Cardiac muscle cell (in vitro differentiated cells and primary cell): Measurements from ENCODE around the gene PRKG1. TPM values are rescaled to one million over a fixed set of nuclear protein-coding genes. Genes with fewer than 3 reads are reported as not detected.

Source experiments
- DNase-seq, 2 donors: peaks; one replicate each; pipeline versions ENCODE4 v3.0.0 to v3.0.0-alpha.2; 2010 to 2017; ENCODE audit warnings: low read depth in 1 of 2, low spot score in 1 of 2
- H3K27ac ChIP-seq: fragments of 200-600 bp; sonication (generic); 2 replicates; pipeline ENCODE4 v1.5.1; 2016
- H3K27me3 ChIP-seq: fragments of 200-600 bp; sonication (generic); 2 replicates; pipeline ENCODE4 v1.6.0; 2016; ENCODE audit warnings: control low read depth
- H3K36me3 ChIP-seq: fragments of 200-600 bp; sonication (generic); 2 replicates; pipeline ENCODE4 v1.5.1; 2016; ENCODE audit warnings: control low read depth
- H3K4me1 ChIP-seq: fragments of 200-600 bp; sonication (generic); 2 replicates; pipeline ENCODE4 v1.8.1; 2017; ENCODE audit warnings: low read depth, mild to moderate bottlenecking, mixed run types
- H3K4me3 ChIP-seq: fragments of 200-600 bp; sonication (generic); 2 replicates; pipeline ENCODE4 v1.5.1; 2016; ENCODE audit warnings: mild to moderate bottlenecking
- H3K9me3 ChIP-seq: fragments of 200-600 bp; sonication (generic); 2 replicates; pipeline ENCODE4 v1.5.1; 2017; ENCODE audit warnings: low read depth, mild to moderate bottlenecking, control low read depth
- polyA plus RNA-seq: library from polyadenylated mRNA; unstranded; fragments of >200 nt; fragmentation: Nextera tagmentation; extraction: Ambion mirVana; gene quantifications from 2 replicates; pipeline ENCODE4 v1.2.1, GENCODE V29; 2016
- total RNA-seq: library from RNA; depleted of rRNA; stranded (reverse); fragments of >200 nt; gene quantifications from 2 replicates; pipeline ENCODE4 v1.2.3, GENCODE V29; 2016
- TF ChIP-seq, protein P1 (sequence below): IDR thresholded peaks from 2 replicates; pipeline ENCODE4 v1.5.1; 2012; ENCODE audit warnings: low read depth, mild to moderate bottlenecking, low read length

Gene PRKG1
- total and polyA plus RNA-seq, 2 experiments from 2014 or later = 2.9 to 13.3 TPM

DNA sequence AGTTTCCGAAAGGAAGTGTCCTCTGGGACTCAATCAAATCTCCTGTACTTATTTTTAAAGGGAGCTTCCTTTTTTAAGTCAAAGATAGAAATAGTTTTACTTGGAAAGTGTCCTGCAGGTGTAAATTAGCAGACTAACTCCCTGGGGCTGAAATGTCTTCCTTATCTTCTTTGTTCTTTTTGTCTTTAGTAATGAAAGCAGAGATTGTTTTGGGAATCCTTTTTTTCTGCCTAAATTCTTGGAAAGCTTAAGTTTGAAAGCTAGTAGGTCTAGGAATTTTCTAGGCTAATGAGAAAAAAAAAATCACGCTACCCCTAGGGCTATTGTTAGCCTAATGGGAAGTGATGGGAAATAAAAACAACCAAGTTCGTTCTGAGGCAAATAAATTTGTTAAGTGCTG lies 764.2 kb downstream of the PRKG1 start:
- Histone ChIP-seq H3K4me3 (no peak overlapping the region), H3K4me1 (peaks cover 4% of the 10 kb centered on the region), H3K9me3 (no peaks in the 10 kb centered on the region), H3K27ac (no peak overlapping the region), H3K36me3 (no peaks in the 10 kb centered on the region), H3K27me3 (no peaks in the 10 kb centered on the region)
- DNase-seq = no peak
- TF ChIP-seq, protein P1, sequence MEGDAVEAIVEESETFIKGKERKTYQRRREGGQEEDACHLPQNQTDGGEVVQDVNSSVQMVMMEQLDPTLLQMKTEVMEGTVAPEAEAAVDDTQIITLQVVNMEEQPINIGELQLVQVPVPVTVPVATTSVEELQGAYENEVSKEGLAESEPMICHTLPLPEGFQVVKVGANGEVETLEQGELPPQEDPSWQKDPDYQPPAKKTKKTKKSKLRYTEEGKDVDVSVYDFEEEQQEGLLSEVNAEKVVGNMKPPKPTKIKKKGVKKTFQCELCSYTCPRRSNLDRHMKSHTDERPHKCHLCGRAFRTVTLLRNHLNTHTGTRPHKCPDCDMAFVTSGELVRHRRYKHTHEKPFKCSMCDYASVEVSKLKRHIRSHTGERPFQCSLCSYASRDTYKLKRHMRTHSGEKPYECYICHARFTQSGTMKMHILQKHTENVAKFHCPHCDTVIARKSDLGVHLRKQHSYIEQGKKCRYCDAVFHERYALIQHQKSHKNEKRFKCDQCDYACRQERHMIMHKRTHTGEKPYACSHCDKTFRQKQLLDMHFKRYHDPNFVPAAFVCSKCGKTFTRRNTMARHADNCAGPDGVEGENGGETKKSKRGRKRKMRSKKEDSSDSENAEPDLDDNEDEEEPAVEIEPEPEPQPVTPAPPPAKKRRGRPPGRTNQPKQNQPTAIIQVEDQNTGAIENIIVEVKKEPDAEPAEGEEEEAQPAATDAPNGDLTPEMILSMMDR = no peak

DNA sequence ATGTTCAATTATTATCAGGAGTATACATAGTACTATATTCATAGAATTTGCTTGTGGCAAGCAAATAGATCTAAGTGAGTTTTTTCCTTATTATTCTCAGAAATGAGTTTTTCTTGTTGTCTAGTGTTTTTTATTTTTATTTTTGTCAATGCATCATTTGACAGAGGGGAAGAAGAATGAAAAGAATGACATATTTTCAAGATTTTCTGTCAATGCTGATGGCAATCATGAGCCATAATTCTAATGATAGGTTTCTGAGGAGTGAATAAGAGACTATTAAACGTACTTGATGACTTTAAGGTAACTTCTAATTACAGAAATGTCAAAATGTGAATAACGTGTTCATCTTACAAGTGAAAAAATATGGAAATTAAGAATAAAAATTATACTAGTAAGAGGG lies 769.7 kb downstream of the PRKG1 start:
- Histone ChIP-seq H3K9me3 (no peaks in the 10 kb centered on the region), H3K27me3 (no peaks in the 10 kb centered on the region), H3K36me3 (no peaks in the 10 kb centered on the region), H3K4me1 (no peaks in the 10 kb centered on the region), H3K27ac (no peak overlapping the region), H3K4me3 (no peak overlapping the region)
- TF ChIP-seq, protein P1 = no peak
- DNase-seq = no peak

DNA sequence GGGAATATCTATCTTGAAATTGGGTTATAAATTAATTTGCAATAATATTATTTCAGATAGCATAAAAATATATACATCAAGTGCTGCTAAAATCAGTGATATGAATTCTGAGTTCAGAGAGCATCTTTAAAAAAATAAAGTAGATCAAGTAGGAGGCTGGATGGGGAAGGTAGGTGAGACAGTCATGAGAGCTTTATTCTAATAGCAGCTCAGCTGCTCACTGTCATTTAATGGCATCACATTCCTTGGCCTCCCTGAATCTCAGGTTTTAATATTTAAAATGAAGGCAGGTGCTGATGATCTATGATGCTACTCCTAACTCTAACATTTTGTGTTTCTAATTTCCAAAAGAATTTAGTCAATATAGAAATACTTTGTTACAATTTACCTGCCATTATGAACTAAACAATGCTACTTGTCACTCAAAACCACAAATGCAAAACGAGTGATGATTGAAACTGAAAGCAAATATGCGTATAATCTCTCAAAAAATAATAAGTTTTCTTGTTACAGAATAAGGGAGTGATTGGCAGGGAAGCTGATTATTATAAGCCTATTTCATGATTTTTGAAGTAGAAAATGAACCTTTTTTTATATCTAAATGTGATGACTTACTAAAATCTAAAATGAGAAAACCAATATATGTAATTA lies 772.7 kb downstream of the PRKG1 start:
- Histone ChIP-seq H3K4me1 (no peaks in the 10 kb centered on the region), H3K4me3 (no peak overlapping the region), H3K27me3 (no peaks in the 10 kb centered on the region), H3K27ac (no peak overlapping the region), H3K36me3 (no peaks in the 10 kb centered on the region), H3K9me3 (no peaks in the 10 kb centered on the region)
- no peak for DNase-seq
- TF ChIP-seq, protein P1 = no peak

DNA sequence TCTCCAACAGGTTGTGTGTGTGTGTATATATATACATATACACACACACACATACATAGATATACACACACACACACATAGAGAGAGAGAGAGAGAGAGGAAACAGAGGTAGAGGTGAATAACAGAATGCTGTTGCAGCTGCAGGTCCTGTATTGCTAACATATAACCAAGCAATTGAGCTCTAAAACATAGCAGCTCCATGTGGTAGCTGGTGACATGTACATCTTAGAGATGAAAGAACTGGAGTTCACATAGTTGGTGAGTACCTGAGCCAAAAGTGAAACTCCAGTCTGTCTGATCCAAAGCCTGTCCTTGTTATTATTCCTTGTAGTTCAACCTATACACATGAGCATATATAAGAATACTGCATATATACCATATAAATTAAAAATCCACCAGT lies 778.0 kb downstream of the PRKG1 start:
- H3K27ac ChIP-seq = no peak overlapping the region
- H3K27me3 ChIP-seq = no peaks in the 10 kb centered on the region
- no peaks in the 10 kb centered on the region for H3K36me3 ChIP-seq
- H3K4me1 ChIP-seq = no peaks in the 10 kb centered on the region
- TF ChIP-seq, protein P1 = no peak
- H3K9me3 ChIP-seq = no peaks in the 10 kb centered on the region
- no peak for DNase-seq
- no peak overlapping the region for H3K4me3 ChIP-seq

DNA sequence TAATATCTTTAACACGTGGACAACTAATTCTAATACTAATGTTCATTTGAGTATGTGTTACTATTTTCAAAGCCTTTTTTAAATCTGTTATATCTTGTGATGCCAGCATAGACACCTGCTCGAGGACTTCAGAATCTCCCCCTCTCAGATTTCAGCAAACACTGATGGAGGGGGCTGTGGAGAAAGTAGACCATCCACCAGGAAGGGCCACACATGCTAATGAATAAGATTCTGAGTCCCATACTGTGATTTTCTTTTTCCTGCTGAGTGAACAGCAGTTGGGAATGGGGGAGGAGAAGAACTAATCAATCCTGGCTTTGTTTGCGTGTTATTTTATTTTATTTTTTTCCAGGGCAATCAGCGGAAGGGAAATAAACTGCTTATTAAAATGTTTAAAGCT lies 783.0 kb downstream of the PRKG1 start:
- Histone ChIP-seq H3K27me3 (no peaks in the 10 kb centered on the region), H3K27ac (no peak overlapping the region), H3K9me3 (no peaks in the 10 kb centered on the region), H3K4me3 (no peak overlapping the region), H3K4me1 (no peaks in the 10 kb centered on the region), H3K36me3 (no peaks in the 10 kb centered on the region)
- TF ChIP-seq, protein P1 = no peak
- DNase-seq = no peak

DNA sequence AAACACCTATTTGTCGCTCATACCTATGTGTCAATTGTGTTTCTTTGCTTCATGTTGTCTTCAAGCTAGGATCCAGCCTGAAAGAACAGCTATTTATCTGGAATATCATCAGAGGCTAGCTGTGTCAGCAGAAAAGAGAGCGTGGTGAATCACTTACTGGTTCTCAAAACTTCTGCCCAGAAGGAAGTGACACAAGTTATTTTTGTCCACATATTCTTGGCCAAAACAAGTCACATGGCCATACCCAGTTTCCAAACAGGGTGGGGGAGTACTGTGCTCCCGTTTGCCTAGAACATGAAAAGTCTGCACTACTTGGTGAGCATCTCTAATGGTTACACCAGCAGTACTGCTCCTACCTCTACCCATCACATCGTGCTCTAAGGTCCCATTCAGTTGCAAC lies 786.0 kb downstream of the PRKG1 start:
- Histone ChIP-seq H3K9me3 (no peaks in the 10 kb centered on the region), H3K4me1 (no peaks in the 10 kb centered on the region), H3K27me3 (no peaks in the 10 kb centered on the region), H3K4me3 (no peak overlapping the region), H3K36me3 (no peaks in the 10 kb centered on the region), H3K27ac (no peak overlapping the region)
- TF ChIP-seq, protein P1 = no peak
- peak in 1 of 2 donors; percentile 46 for DNase-seq
